Esophagus muscularis mucosa (tissue), 3 donors: ENCODE measurements around the gene HADHB.

Experiments
- POLR2A ChIP-seq: fragments of 450-650 bp; IDR thresholded peaks from one replicate; pipeline ENCODE4 v1.6.1; 2017; ENCODE audit warnings: antibody characterized with exemption, moderate library complexity, mild to moderate bottlenecking, low read depth
- POLR2AphosphoS5 ChIP-seq, 2 donors: sonication (generic); formaldehyde crosslinking; IDR thresholded peaks; one replicate each; pipeline ENCODE4 v1.6.1; 2017; ENCODE audit warnings: antibody characterized with exemption in 2 of 2
- TF ChIP-seq, protein P1 (sequence below), 3 experiments: fragments of 200-600 bp in 2 of 3; fragments of 450-650 bp in 1 of 3; sonication (generic) in 2 of 3; IDR thresholded peaks; one replicate each; pipeline ENCODE4 v1.5.1; 2017 to 2019; ENCODE audit warnings: antibody characterized with exemption in 3 of 3, mild to moderate bottlenecking in 2 of 3, moderate library complexity in 1 of 3

DNA sequence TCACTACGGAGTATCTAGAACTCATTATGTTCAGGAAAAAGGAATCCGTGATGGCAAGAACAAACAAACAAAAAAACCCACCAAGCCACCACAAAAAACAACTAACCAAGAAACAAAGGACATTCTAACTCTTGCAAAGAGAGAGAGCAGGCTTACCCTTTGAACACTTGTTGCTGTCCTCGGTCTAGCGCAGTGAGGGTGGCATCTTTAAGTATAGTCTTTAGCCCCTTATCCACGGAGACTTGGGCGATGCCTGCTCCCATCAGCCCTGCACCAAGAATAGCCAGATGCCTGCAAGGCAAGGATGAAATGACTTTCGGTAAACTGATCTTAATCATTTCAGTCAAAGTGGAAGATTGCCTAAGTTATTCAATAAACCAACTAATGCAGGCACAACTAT is 40.8 kb upstream of the HADHB start:
- no peak for TF ChIP-seq POLR2A
- TF ChIP-seq, protein P1, sequence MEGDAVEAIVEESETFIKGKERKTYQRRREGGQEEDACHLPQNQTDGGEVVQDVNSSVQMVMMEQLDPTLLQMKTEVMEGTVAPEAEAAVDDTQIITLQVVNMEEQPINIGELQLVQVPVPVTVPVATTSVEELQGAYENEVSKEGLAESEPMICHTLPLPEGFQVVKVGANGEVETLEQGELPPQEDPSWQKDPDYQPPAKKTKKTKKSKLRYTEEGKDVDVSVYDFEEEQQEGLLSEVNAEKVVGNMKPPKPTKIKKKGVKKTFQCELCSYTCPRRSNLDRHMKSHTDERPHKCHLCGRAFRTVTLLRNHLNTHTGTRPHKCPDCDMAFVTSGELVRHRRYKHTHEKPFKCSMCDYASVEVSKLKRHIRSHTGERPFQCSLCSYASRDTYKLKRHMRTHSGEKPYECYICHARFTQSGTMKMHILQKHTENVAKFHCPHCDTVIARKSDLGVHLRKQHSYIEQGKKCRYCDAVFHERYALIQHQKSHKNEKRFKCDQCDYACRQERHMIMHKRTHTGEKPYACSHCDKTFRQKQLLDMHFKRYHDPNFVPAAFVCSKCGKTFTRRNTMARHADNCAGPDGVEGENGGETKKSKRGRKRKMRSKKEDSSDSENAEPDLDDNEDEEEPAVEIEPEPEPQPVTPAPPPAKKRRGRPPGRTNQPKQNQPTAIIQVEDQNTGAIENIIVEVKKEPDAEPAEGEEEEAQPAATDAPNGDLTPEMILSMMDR (IDR thresholded peaks at IDR 0.05): no peak
- TF ChIP-seq POLR2AphosphoS5 (IDR thresholded peaks at IDR 0.05): no peak
